Activated T-cell treated with anti-CD3 and anti-CD28 coated beads, Interleukin-2, amount 50 U/mL, for 4 hours (primary cell): Measurements from ENCODE around the gene MARS1. TPM values are rescaled to one million over a fixed set of nuclear protein-coding genes. Genes with fewer than 3 reads are reported as not detected.

Experiments
- ATAC-seq, 2 donors: fragments of 200-7000 bp; cut with Tn5 transposase; one replicate each; pipeline ENCODE4 v1.10.0; 2021
- DNase-seq: peaks from one replicate; pipeline ENCODE4 v3.0.0-alpha.2; 2020
- H3K27me3 Mint-ChIP-seq: one replicate; pipeline ENCODE4 v1.8.0; 2021; ENCODE audit warnings: low read depth, mixed read lengths
- H3K36me3 Mint-ChIP-seq: one replicate; pipeline ENCODE4 v1.8.0; 2022; ENCODE audit warnings: mixed read lengths; ENCODE audit not compliant: insufficient read depth
- H3K4me1 Mint-ChIP-seq: one replicate; pipeline ENCODE4 v1.8.0; 2021; ENCODE audit warnings: low read depth, mixed read lengths
- H3K4me3 Mint-ChIP-seq: one replicate; pipeline ENCODE4 v1.8.0; 2021; ENCODE audit warnings: mild to moderate bottlenecking, moderate library complexity, mixed read lengths
- H3K9me3 Mint-ChIP-seq: one replicate; pipeline ENCODE4 v1.8.0; 2021; ENCODE audit warnings: mixed read lengths
- total RNA-seq, 3 donors: library from RNA; stranded (reverse); gene quantifications; one replicate each; pipeline ENCODE4 v1.2.1, GENCODE V29; 2021

The MARS1 gene
- total RNA-seq, 3 donors from 2014 or later: 505 to 565 (median 534) TPM

- no peak for DNase-seq
- peaks cover 29% of the 10 kb centered on the region for H3K36me3 Mint-ChIP-seq
- H3K27me3 Mint-ChIP-seq: no peaks in the 10 kb centered on the region
- ATAC-seq: no peak
- H3K9me3 Mint-ChIP-seq: no peaks in the 10 kb centered on the region
- H3K4me3 Mint-ChIP-seq: no peak overlapping the region
- peaks cover 16% of the 10 kb centered on the region for H3K4me1 Mint-ChIP-seq
These were observed 40.3 kb downstream of the MARS1 start for GRCh38 chr12:57528176-57528575.

- peaks cover 7% of the 10 kb centered on the region for H3K4me1 Mint-ChIP-seq
- H3K4me3 Mint-ChIP-seq: no peak overlapping the region
- ATAC-seq (no peak), DNase-seq (no peak)
- H3K36me3 Mint-ChIP-seq: peaks cover 30% of the 10 kb centered on the region
- no peaks in the 10 kb centered on the region for H3K27me3 Mint-ChIP-seq
- H3K9me3 Mint-ChIP-seq: no peaks in the 10 kb centered on the region
These were observed 41.1 kb downstream of the MARS1 start for GRCh38 chr12:57528831-57529555.

GRCh38 chr12:57529831-57530230, 42.0 kb downstream of the MARS1 start:
- Mint-ChIP-seq H3K4me3 (no peak overlapping the region), H3K36me3 (peaks cover 29% of the 10 kb centered on the region), H3K27me3 (no peaks in the 10 kb centered on the region), H3K9me3 (no peaks in the 10 kb centered on the region), H3K4me1 (no peaks in the 10 kb centered on the region)
- DNase-seq: no peak
- ATAC-seq: no peak

- H3K36me3 Mint-ChIP-seq: peaks cover 33% of the 10 kb centered on the region
- no peak overlapping the region for H3K4me3 Mint-ChIP-seq
- H3K27me3 Mint-ChIP-seq: no peaks in the 10 kb centered on the region
- no peaks in the 10 kb centered on the region for H3K4me1 Mint-ChIP-seq
- H3K9me3 Mint-ChIP-seq: no peaks in the 10 kb centered on the region
- no peak for DNase-seq
- ATAC-seq: no peak
These were observed 42.7 kb downstream of the MARS1 start for GRCh38 chr12:57530396-57531142.

GRCh38 chr12:57531836-57532235, 44.0 kb downstream of the MARS1 start:
- ATAC-seq: no peak
- no peak for DNase-seq
- Mint-ChIP-seq H3K9me3 (no peaks in the 10 kb centered on the region), H3K4me3 (no peak overlapping the region), H3K36me3 (peaks cover 37% of the 10 kb centered on the region), H3K27me3 (no peaks in the 10 kb centered on the region), H3K4me1 (no peaks in the 10 kb centered on the region)

- no peaks in the 10 kb centered on the region for H3K27me3 Mint-ChIP-seq
- no peaks in the 10 kb centered on the region for H3K4me1 Mint-ChIP-seq
- no peaks in the 10 kb centered on the region for H3K9me3 Mint-ChIP-seq
- no peak for ATAC-seq
- H3K4me3 Mint-ChIP-seq: no peak overlapping the region
- no peak for DNase-seq
- peaks cover 42% of the 10 kb centered on the region for H3K36me3 Mint-ChIP-seq
These were observed 45.2 kb downstream of the MARS1 start for GRCh38 chr12:57533108-57533507.

- no peaks in the 10 kb centered on the region for H3K9me3 Mint-ChIP-seq
- no peaks in the 10 kb centered on the region for H3K27me3 Mint-ChIP-seq
- ATAC-seq (no peak), DNase-seq (no peak)
- H3K4me3 Mint-ChIP-seq: no peak overlapping the region
- H3K36me3 Mint-ChIP-seq: peaks cover 45% of the 10 kb centered on the region
- no peaks in the 10 kb centered on the region for H3K4me1 Mint-ChIP-seq
These were observed 46.4 kb downstream of the MARS1 start for GRCh38 chr12:57534250-57534649.

- peaks cover 43% of the 10 kb centered on the region for H3K36me3 Mint-ChIP-seq
- no peak overlapping the region for H3K4me3 Mint-ChIP-seq
- no peak for ATAC-seq
- H3K4me1 Mint-ChIP-seq: no peaks in the 10 kb centered on the region
- no peaks in the 10 kb centered on the region for H3K27me3 Mint-ChIP-seq
- H3K9me3 Mint-ChIP-seq: no peaks in the 10 kb centered on the region
- no peak for DNase-seq
These were observed 47.2 kb downstream of the MARS1 start for GRCh38 chr12:57534991-57535543.

GRCh38 chr12:57535764-57536596, 48.1 kb downstream of the MARS1 start:
- Mint-ChIP-seq H3K27me3 (no peaks in the 10 kb centered on the region), H3K4me3 (no peak overlapping the region), H3K9me3 (no peaks in the 10 kb centered on the region), H3K36me3 (peaks cover 41% of the 10 kb centered on the region), H3K4me1 (no peaks in the 10 kb centered on the region)
- DNase-seq: no peak
- ATAC-seq: no peak

- Mint-ChIP-seq H3K4me1 (no peaks in the 10 kb centered on the region), H3K4me3 (no peak overlapping the region), H3K9me3 (no peaks in the 10 kb centered on the region), H3K27me3 (no peaks in the 10 kb centered on the region), H3K36me3 (peaks cover 41% of the 10 kb centered on the region)
- DNase-seq (no peak), ATAC-seq (no peak)
These were observed 48.7 kb downstream of the MARS1 start for GRCh38 chr12:57536597-57536942.

GRCh38 chr12:57539134-57539768, 51.4 kb downstream of the MARS1 start:
- DNase-seq: no peak
- H3K4me1 Mint-ChIP-seq: peaks cover 4% of the 10 kb centered on the region
- ATAC-seq: no peak
- H3K27me3 Mint-ChIP-seq: no peaks in the 10 kb centered on the region
- H3K9me3 Mint-ChIP-seq: no peaks in the 10 kb centered on the region
- no peak overlapping the region for H3K4me3 Mint-ChIP-seq
- peaks cover 25% of the 10 kb centered on the region for H3K36me3 Mint-ChIP-seq

- no peaks in the 10 kb centered on the region for H3K9me3 Mint-ChIP-seq
- no peak for DNase-seq
- H3K36me3 Mint-ChIP-seq: peaks cover 26% of the 10 kb centered on the region
- no peaks in the 10 kb centered on the region for H3K27me3 Mint-ChIP-seq
- peaks cover 18% of the 10 kb centered on the region for H3K4me1 Mint-ChIP-seq
- no peak for ATAC-seq
- H3K4me3 Mint-ChIP-seq: no peak overlapping the region
These were observed 53.1 kb downstream of the MARS1 start for GRCh38 chr12:57541001-57541400.

- no peaks in the 10 kb centered on the region for H3K27me3 Mint-ChIP-seq
These were observed 53.8 kb downstream of the MARS1 start for GRCh38 chr12:57541717-57542116.

GRCh38 chr12:57543581-57543980, 55.7 kb downstream of the MARS1 start:
- no peak for DNase-seq
- no peak overlapping the region for H3K4me3 Mint-ChIP-seq
- no peaks in the 10 kb centered on the region for H3K27me3 Mint-ChIP-seq
- H3K4me1 Mint-ChIP-seq: peaks cover 28% of the 10 kb centered on the region
- no peak for ATAC-seq
- H3K9me3 Mint-ChIP-seq: no peaks in the 10 kb centered on the region
- H3K36me3 Mint-ChIP-seq: peaks cover 17% of the 10 kb centered on the region

More at GRCh38 chr12:57541717-57542116, 53.8 kb downstream of the MARS1 start:
- peaks cover 23% of the 10 kb centered on the region for H3K4me1 Mint-ChIP-seq
- H3K36me3 Mint-ChIP-seq: peaks cover 25% of the 10 kb centered on the region
- no peak for ATAC-seq
- no peaks in the 10 kb centered on the region for H3K9me3 Mint-ChIP-seq
- H3K4me3 Mint-ChIP-seq: no peak overlapping the region
- DNase-seq: no peak
